Renal cortical epithelial cell (primary cell): ENCODE data around the gene VPS37D. TPM values are rescaled to one million over a fixed set of nuclear protein-coding genes. Genes with fewer than 3 reads are reported as not detected.
"Not testable (repeated sequence)": the region's sequence is repeated elsewhere in the genome, so short reads cannot be mapped to it uniquely, and the experiment has no call there.

ENCODE experiments used
- DNase-seq: peaks from one replicate; pipeline ENCODE4 v3.0.0-alpha.2; 2011; ENCODE audit warnings: low read depth
- total RNA-seq: library from RNA; depleted of rRNA; stranded (reverse); fragments of >200 nt; gene quantifications from 2 replicates; pipeline ENCODE4 v1.2.3, GENCODE V29; 2014

Gene VPS37D
- total RNA-seq, 1 donor from 2014 or later: 8.6 TPM

GRCh38 chr7:73646785-73647724 lies 20.6 kb upstream of the VPS37D start:
- no peak for DNase-seq

DNA sequence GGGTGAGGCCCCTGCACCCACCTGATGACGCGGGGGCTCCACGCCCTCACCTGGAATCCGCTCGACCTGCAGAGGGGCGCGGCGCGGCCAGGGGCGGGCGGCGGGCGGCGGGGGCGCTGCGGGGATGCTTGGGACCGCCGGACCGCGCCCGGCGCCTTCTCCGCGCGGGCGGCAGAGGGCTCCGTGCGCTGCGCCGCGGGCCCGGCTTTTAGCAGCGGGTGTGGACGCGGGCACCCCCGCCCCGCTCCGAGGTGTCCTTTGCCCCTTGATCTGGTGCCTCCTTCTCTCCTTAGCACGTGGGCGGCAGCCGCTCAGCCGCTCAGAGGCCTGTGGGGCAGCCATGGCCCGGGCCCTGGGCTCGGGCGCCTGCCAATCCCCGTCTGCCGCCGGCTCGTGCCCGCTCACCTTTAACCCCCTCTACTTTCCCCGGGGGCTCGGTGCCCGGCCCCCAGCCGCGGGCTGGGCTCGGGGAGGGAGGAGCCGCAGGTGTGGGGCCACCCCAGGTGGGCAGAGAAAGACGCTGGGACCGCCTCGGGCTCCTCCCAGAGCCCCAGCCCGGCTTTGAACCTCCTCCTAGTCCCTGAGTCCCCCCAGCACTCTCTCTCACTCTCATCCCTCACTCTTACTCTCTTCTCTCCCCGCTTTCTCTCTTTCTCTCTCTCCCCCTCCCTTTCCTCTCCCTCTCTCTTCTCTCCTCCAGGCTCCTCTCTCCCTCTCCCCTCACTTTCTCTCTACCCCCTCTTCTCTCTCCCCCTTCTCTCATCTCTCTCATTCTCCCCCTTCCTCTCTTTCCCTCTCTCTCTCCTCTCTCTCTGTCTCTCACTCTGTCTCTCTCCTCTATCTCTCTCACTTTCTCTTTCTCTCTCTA lies 19.7 kb upstream of the VPS37D start:
- DNase-seq: no peak

GRCh38 chr7:73648593-73649332 lies 18.9 kb upstream of the VPS37D start:
- DNase-seq: no peak

DNA sequence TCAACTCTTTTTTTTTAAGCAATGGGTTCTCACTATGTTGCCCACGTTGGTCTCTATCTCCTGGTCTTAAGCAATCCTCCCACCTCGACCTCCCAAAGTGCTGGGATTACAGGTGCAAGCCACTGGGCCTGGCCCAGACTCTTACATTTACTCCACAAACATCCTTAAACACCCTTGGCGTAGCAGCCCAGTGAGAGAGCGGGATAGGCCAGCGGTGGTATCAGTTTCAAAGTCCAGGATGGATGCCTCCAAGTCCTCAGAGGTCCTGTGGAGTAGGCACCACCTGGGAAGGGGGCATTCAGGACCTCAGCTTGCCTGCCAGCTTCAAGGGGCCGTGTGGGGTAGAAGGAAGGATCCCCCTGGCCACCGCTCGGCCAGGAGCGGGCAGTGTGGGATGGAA lies 18.1 kb upstream of the VPS37D start:
- no peak for DNase-seq

GRCh38 chr7:73650524-73650923 lies 17.1 kb upstream of the VPS37D start:
- no peak for DNase-seq

GRCh38 chr7:73652541-73652949 lies 15.1 kb upstream of the VPS37D start:
- peak; percentile 70 for DNase-seq

DNA sequence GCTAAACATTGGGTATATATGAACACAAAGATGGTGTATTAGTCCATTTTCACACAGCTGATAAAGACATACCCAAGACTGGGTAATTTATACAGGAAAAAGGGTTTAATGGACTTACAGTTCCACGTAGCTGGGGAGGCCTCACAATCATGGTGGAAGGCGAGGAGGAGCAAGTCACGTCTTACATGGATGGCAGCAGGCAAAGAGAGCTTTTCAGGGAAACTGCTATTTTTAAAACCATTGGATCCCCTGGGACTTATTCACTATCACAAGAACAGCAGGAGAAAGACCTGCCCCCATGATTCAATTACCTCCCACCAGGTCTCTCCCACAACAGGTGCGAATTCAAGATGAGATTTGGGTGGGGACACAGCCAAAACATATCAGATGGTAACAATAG lies 12.3 kb upstream of the VPS37D start:
- not testable (repeated sequence) for DNase-seq

GRCh38 chr7:73659983-73660382 lies 7.6 kb upstream of the VPS37D start:
- no peak for DNase-seq

- not testable (repeated sequence) for DNase-seq
Measured at GRCh38 chr7:73660594-73660993, 7.0 kb upstream of the VPS37D start.

DNA sequence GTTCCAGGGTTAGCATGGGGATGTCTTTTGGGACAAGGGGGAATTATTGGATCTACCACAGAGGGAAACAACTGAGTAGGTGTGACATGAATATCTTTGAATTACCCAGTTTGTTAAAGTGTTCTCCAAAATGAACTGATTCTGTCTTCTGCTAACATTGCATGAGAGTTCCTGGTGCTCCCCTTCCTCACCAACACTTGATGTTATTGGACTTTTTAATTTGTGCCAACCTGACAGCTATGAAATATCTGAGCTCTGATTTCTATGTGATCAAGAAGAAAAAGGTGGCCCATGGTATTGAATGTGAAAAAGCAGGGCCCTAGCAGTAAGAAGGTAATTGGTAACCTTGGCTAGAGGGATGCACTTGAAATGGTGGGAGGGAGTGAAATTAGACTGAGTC lies 4.6 kb upstream of the VPS37D start:
- DNase-seq: no peak

DNA sequence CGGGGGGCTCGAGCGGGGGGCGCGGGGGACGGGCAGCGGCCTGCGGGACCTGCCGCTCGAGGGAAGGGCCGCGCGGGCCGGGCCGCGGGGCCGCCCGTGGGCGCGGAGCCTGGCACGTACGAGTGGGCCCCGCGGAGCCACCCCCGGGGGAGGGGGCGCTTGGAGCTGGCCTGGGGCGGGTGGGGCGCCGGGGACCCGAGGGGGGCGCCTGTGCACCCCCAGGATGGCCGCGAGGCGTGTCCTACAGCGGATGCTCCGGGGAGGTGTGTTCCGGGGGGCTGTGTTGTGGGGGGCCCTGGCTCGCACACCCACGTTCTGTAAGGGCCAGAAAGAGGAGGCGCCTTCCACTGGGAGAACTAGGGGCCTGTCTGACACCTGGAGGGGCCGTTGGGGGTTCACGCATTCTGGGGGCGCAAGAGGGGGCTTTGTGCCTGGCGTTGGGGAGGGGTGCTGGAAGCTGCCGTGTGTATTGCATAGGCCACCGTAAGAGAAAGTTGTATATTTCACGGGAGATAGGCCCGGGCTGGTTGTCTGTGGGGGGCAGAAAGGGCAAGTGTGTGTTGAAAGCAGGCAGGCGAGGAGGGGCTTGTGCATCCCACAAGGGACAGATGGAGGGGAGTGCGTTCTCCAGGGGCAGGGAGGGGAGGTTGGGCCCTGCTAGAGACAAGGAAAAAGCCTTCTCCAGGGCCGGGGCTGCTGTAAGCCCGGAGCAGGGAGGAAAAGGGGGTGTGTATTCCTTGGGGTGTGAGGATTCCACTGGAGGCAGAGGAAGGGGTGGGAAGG lies 663 bp downstream of the VPS37D start:
- DNase-seq: no peak

DNA sequence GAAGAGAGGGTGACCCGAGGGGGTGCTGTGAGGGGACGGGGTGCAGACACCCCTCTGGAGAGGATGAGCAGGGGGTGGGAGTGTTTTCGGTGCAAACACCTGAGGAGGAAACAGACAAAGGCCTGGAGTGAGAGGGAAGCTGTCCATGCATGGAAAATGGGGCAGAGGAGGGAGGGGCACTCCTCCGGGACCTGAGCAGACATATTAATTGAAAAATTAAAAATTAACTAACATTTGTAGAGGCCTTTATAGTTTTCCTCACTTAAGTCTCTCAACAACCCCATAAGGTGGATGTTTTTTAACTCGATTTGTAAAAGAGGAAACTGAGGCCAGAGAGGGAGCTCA lies 1.2 kb downstream of the VPS37D start:
- peak; percentile 23 for DNase-seq

GRCh38 chr7:73669288-73669701 lies 1.7 kb downstream of the VPS37D start:
- DNase-seq: peak; percentile 23

GRCh38 chr7:73669858-73670385 lies 2.3 kb downstream of the VPS37D start:
- DNase-seq: no peak

DNA sequence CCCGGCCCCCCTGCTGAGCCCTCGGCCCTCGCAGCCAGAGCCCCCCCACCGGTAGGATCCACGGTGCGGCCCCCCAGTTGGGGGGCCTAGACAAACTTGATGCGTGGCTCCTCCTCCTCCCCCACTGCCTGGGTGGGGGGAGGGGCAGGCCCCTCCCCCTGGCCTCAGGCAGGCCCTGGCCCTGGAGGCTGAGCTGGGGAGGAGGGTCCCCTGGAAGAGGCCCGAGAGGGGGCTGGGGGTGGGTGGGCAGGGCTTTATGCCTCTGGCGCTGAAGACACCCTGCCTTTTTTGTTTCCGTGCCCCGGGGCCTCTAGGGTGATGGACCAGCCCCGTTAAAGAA lies 3.7 kb downstream of the VPS37D start:
- DNase-seq: no peak

DNA sequence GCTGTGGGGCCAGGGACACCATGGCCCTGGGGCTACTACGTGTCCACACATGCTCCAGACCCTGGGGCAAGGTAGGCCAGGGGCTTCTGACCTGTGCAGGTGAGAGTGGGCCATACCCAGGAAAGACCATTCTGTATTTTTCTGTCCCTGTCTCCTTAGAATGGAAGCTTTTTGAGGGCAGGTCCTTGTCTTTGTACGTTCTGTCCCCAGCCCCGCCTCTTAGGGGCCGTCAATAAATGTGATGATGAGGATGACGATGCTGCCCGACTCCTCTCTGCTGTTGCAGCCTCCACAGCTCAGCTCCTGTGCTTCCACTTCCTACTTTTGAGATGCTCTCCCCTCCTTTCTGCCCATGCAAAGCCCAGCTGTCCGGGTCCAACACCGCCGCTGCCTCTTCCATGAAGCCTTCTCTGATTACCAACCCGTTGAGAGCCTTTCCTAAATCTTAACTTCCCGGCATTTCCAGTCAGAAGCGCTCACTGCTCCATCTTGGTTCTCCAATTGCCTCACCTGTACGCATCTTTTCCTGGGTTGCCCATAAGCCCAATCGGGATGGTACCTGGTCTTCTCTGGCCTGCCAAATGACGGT lies 4.3 kb downstream of the VPS37D start:
- DNase-seq: no peak

GRCh38 chr7:73674468-73675124 lies 7.0 kb downstream of the VPS37D start:
- DNase-seq: no peak

DNA sequence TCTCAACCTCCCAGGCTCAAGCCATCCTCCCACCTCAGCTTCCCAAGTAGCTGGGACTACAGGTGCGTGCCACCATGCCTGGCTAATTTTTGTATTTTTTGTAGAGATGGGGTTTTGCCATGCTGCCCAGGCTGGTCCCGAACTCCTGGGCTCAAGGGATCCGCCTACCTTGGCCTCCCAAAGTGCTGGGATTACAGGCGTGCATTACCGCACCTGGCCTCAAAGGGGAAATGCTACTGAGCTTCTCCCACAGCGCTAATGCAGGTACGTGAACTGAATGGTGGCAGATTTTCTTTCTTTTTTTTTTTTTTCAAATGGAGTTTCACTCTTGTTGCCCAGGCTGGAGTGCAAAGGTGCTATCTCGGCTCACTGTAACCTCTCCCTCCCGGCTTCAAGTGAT lies 8.4 kb downstream of the VPS37D start:
- DNase-seq: not testable (repeated sequence)

DNA sequence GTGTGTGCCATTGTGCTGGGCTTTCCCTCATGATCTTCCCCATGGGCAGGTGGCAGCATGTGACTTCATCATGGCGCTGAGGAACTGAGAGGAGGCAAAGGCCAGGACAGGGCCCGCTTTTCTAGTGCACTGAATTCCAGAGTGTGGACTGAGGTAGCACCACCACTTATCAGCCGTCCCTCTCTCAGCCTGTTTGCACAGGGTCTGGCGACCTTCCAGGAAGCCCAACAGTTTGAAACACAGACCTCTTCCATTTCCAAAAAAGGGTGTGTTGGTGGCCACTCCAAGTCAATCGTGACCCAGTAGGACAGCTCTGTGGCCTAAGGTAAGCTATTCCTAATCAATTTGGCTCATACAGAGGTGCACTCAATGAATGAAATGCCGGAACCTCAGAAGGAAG lies 11.2 kb downstream of the VPS37D start:
- no peak for DNase-seq

DNA sequence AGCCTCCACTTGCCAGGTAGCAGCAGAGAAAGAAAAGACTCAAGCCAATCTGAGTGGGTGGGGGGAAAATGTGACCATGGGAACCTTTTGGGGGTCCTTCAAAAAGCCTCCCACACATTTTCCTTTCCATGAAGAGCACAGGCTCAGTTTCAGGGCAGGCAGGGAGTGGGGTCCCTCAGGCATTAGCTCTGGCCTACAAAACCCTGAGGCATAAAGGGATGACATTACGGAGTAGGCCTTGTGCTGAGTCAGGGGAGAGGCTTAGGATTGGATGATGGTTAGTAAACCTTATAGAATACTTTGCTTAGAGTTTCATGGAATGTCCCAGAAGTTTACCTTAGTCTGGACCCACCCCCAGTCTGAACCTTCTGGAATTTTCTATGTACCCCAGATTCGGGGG lies 12.1 kb downstream of the VPS37D start:
- no peak for DNase-seq
